Activated naive CD4-positive, alpha-beta T cell treated with anti-CD3 and anti-CD28 coated beads, Interleukin-2, amount 10 ng/mL, durations not matched to agents 5 hours and 36 hours (primary cell): ENCODE results near the gene DRAM2. TPM values are rescaled to one million over a fixed set of nuclear protein-coding genes. Genes with fewer than 3 reads are reported as not detected.

Source experiments
- total RNA-seq, 2 experiments: library from RNA; stranded (reverse); gene quantifications; one replicate each; pipeline ENCODE4 v1.2.3, GENCODE V29; 2021

Gene DRAM2
- total RNA-seq = 10 to 100 TPM; 35.1 to 35.8 TPM

DNA sequence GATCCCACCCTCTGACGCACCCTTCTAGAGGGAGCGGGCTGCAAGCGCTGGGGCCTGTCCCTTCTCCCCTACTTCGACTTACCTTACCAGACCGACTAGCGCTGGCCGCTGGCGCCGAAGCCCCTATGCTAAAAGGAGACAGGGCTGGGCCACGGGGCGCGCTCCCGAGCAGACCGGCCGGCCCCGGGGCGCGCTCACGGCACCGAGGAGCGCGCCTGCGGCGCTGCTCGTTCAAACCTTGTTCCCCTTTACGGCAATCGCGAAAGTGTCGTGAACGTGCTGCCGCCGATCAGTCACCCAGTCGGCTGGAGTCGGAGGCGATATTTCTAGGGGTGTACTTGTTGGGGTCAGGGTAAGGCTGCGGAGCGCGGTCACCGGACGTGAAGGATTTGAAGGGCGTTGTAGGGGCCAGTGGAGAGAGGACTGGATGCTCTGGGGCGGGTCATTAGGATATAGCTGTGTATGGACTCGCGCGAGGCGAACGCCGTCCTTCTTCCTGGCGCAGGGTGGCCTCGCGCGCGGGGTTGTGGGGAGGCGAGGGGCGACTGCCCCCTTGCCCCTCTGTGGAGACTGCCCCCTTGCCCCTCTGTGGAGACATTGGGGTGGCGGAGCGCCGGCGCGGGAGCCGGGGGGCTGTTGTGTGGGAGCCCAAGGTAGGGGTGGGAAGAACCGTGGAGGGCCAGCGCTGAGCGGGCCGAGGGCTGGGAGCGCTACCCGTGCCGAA, at the start of gene DRAM2, which contains the start of gene CEPT1:
Gene DRAM2 (minus strand): TSS at position 138 of the 724 bp plus-strand sequence. CDS start 8,539 bp downstream, outside the sequence.
Gene CEPT1 (plus strand): TSS at position 268 of the 724 bp plus-strand sequence. CDS start 7,492 bp downstream, outside the sequence.

Other genes with a start within 250 kb of the DRAM2 start
- 10 to 100 TPM; 18.6 to 18.7 TPM for gene LRIF1, start 176.2 kb downstream of the DRAM2 start, total RNA-seq
- 10 to 100 TPM; 36.1 to 37.4 TPM for gene CEPT1, start 130 bp upstream of the DRAM2 start, total RNA-seq
- gene DENND2D, start 60.6 kb upstream of the DRAM2 start, total RNA-seq = 100 to 1,000 TPM; 326 to 331 TPM
- gene CHI3L2, start 87.6 kb upstream of the DRAM2 start, total RNA-seq = 10 to 100 TPM; 26.7 to 28.8 TPM
- gene CHIA, start 150.8 kb upstream of the DRAM2 start, total RNA-seq = not detected